Ecto neural progenitor cell (in vitro differentiated cells): ENCODE measurements around the gene KIAA1217.
"Not testable (repeated sequence)": the region's sequence is repeated elsewhere in the genome, so short reads cannot be mapped to it uniquely, and the experiment has no call there.

Source experiments
- DNase-seq: peaks from one replicate; pipeline ENCODE4 v3.0.0-alpha.2; 2018; ENCODE audit warnings: low spot score

Gene KIAA1217

GRCh38 chr10:24292304-24293293 lies 83.7 kb downstream of the KIAA1217 start:
- no peak for DNase-seq

- no peak for DNase-seq
These were observed 90.8 kb downstream of the KIAA1217 start for GRCh38 chr10:24299578-24300260.

GRCh38 chr10:24303522-24304310 lies 94.8 kb downstream of the KIAA1217 start:
- DNase-seq: no peak

GRCh38 chr10:24305551-24306506 lies 96.9 kb downstream of the KIAA1217 start:
- no peak for DNase-seq

GRCh38 chr10:24306507-24306875 lies 97.6 kb downstream of the KIAA1217 start:
- no peak for DNase-seq

- no peak for DNase-seq
These were observed 98.2 kb downstream of the KIAA1217 start for GRCh38 chr10:24307116-24307515.

GRCh38 chr10:24307696-24308485 lies 99.0 kb downstream of the KIAA1217 start:
- no peak for DNase-seq

GRCh38 chr10:24310104-24310503 lies 101.2 kb downstream of the KIAA1217 start:
- DNase-seq: no peak

GRCh38 chr10:24311888-24312287 lies 103.0 kb downstream of the KIAA1217 start:
- DNase-seq: no peak

- no peak for DNase-seq
These were observed 104.3 kb downstream of the KIAA1217 start for GRCh38 chr10:24313283-24313682.

- no peak for DNase-seq
These were observed 106.3 kb downstream of the KIAA1217 start for GRCh38 chr10:24315211-24315610.

GRCh38 chr10:24318517-24318916 lies 109.6 kb downstream of the KIAA1217 start:
- DNase-seq: no peak

GRCh38 chr10:24320373-24320772 lies 111.4 kb downstream of the KIAA1217 start:
- no peak for DNase-seq

GRCh38 chr10:24324651-24325050 lies 115.7 kb downstream of the KIAA1217 start:
- no peak for DNase-seq

- DNase-seq: no peak
These were observed 122.5 kb downstream of the KIAA1217 start for GRCh38 chr10:24331457-24331856.

GRCh38 chr10:24333736-24334135 lies 124.8 kb downstream of the KIAA1217 start:
- no peak for DNase-seq

GRCh38 chr10:24334279-24334939 lies 125.5 kb downstream of the KIAA1217 start:
- DNase-seq: no peak

GRCh38 chr10:24337723-24338122 lies 128.8 kb downstream of the KIAA1217 start:
- DNase-seq: not testable (repeated sequence)

- no peak for DNase-seq
These were observed 130.4 kb downstream of the KIAA1217 start for GRCh38 chr10:24339387-24339786.

GRCh38 chr10:24340446-24340845 lies 131.5 kb downstream of the KIAA1217 start:
- no peak for DNase-seq
